ENCODE data around the gene OBSCN. TPM values are rescaled to one million over a fixed set of nuclear protein-coding genes. Genes with fewer than 3 reads are reported as not detected.

Gene OBSCN
- total RNA-seq, 2 donors from 2014 or later: 34.3 to 45.2 TPM

DNA sequence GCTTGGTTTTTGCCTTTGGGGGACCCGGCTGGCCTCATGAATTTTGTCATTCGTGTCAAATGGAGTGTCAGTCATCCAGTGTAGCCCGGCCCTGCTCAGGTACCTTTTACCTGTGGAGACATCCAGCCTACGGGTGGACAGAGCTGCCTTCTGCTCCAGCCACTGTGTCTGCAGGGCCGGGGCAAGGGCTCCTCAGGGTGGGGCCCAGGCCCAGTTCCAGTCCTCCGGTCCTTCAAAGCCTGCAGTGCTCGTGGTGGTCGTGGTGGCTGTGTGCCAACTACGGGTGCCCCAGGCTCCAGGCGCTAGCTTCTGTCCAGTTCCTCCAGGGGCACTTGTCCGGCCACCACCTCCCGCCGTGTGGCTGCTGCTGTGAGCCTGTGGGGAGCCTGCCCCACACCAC, 144.0 kb downstream of the OBSCN start:
- Histone ChIP-seq H3K9me3 (no peaks in the 10 kb centered on the region), H3K27ac (no peak overlapping the region), H3K4me1 (replicated peaks) (no peaks in the 10 kb centered on the region), H3K4me3 (no peak overlapping the region), H3K27me3 (replicated peaks; ENCODE audit: insufficient read depth) (no peaks in the 10 kb centered on the region), H3K36me3 (no peaks in the 10 kb centered on the region)
- 92% methylated on average over 7 of the region's 13 CpGs for WGBS
- no peak for TF ChIP-seq POLR2A (IDR thresholded peaks at IDR 0.05)
- TF ChIP-seq, protein P1, sequence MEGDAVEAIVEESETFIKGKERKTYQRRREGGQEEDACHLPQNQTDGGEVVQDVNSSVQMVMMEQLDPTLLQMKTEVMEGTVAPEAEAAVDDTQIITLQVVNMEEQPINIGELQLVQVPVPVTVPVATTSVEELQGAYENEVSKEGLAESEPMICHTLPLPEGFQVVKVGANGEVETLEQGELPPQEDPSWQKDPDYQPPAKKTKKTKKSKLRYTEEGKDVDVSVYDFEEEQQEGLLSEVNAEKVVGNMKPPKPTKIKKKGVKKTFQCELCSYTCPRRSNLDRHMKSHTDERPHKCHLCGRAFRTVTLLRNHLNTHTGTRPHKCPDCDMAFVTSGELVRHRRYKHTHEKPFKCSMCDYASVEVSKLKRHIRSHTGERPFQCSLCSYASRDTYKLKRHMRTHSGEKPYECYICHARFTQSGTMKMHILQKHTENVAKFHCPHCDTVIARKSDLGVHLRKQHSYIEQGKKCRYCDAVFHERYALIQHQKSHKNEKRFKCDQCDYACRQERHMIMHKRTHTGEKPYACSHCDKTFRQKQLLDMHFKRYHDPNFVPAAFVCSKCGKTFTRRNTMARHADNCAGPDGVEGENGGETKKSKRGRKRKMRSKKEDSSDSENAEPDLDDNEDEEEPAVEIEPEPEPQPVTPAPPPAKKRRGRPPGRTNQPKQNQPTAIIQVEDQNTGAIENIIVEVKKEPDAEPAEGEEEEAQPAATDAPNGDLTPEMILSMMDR (IDR thresholded peaks at IDR 0.05): no peak
- no peak for TF ChIP-seq POLR2AphosphoS5 (IDR thresholded peaks at IDR 0.05)
- intact Hi-C loops (cut with DNase I): no loop called here
- no peak for DNase-seq (ENCODE audit: low spot score)

DNA sequence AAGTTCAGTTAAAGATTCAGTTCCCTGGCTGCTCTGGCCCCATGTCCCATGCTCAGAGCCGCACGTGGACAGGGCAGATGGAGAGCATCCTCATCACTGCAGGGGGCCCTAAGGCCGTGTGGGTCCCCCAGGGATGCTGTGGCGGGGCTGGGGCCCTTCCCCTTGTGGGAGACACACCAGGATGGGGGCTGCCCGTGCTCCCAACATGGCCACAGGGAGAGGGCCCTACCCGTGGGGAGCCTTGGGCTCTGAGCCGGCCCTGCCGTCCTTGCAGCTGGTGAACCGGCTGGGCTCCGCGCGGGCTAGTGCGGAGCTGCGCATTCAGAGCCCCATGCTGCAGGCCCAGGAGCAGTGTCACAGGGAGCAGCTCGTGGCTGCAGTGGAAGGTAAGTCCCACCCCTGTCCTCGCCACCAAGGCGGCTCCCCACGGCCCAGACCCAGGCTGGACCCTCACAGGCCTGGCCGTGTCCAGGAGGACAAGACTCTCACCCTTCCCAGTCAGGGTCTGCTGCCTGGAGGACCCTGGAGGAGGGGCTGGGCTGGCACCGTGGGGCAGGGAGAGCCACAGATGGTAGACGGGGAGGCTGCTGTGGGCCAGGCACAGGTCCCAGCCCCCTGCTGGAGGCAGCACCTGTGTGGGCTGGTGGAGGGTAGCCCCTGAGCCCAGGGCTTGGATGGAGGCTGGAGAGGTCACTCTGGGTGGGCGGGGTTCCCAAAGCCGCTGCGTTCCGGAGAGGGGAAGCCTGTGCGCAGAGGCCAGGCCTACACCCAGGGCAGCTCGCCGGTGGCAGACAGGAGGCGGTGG, 145.0 kb downstream of the OBSCN start:
- intact Hi-C loops (cut with DNase I): no loop called here
- TF ChIP-seq POLR2AphosphoS5 (IDR thresholded peaks at IDR 0.05) (no peak), POLR2A (IDR thresholded peaks at IDR 0.05) (no peak)
- TF ChIP-seq, protein P1 (IDR thresholded peaks at IDR 0.05): no peak
- WGBS: 89% methylated on average over 29 of the region's 29 CpGs
- no peaks in the 10 kb centered on the region for H3K4me1 ChIP-seq (replicated peaks)
- H3K27me3 ChIP-seq (replicated peaks; ENCODE audit: insufficient read depth): no peaks in the 10 kb centered on the region
- no peak overlapping the region for H3K4me3 ChIP-seq
- no peak for DNase-seq (ENCODE audit: low spot score)
- H3K9me3 ChIP-seq: no peaks in the 10 kb centered on the region
- no peaks in the 10 kb centered on the region for H3K36me3 ChIP-seq
- H3K27ac ChIP-seq: no peak overlapping the region

DNA sequence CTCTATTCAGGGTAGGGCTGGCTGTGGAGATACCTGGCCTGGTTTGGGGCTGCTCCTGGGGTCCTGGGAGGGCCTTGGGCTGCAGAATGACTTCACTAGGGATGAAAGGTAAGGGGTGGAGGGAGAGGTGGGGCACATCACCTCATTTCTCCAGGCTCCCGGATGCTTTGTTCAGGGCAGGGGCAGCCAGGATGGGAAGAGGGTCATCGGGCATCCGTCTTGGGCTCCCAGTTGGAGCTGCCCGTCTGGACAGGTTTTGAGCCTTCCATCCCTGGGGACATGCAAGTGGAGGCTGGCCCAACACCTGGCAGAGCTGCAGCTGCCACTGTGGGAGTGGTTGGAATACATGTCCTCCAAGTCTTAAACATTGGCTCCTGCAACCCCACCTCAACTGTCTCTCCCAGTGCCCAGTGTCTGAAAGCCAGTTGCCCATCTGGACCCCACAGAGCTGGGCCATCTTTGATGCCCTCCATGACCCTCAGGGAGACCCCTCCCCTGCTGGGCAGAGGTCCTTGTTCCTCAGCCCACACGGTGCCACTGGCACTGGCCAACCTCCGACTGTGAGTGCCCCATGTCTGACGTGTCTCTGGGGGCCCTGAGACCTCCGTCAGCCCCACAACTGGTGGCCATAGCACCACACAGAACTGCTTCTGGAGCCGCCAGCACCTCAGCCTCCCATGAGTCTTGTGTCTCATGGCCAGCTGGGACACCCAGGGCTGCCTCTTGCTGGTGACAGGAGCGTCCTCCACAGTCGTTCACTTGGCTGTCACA, 145.9 kb downstream of the OBSCN start:
- intact Hi-C loops (cut with DNase I): no loop called here
- 66% methylated on average over 11 of the region's 11 CpGs for WGBS
- DNase-seq (ENCODE audit: low spot score): no peak

DNA sequence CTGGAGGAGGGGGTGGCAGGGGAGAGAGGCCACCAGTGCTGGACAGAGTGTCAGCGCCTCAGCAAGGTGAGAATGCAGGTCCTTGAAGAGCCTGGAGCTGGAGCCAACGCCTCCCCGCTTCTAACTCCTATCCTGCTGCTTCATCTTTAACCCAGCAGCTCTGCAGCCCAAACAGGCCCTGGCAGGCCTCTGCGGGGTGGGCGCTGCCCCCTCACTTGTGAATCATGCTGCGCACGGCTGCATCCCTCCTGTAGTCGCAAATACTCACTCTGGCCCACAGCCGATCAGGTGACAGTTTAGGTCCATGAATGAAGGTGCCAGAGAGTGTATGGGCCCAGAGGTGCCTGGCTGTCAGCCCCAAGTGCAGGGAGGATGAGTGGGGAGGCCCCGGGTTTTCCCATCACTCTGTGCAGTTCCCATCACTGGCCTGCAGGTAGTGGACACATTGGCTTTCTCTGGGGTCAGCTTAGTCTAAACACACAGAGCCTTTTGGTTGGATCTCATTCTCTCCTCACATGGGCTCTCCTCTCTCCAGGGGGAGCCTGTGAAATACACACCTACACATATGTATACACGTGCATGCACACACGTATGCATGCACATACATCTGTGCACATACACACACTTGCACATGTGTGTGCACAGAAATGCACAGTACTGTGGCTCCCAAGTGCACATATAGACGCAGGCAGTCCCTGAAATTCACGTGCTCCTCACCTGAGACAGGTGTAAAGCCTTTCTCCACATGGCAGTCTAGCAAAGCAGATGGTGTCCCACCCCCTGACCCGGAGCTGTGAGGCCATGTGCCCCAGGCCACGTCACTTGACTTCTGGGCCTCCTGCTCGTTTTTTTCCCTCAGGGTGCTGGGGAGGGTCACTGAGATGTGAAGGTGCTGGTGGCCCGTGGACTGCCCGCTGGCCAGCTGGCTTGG, 146.8 kb downstream of the OBSCN start:
- no peak for TF ChIP-seq POLR2AphosphoS5 (IDR thresholded peaks at IDR 0.05)
- no peak for TF ChIP-seq POLR2A (IDR thresholded peaks at IDR 0.05)
- TF ChIP-seq, protein P1 (IDR thresholded peaks at IDR 0.05): no peak
- H3K9me3 ChIP-seq: no peaks in the 10 kb centered on the region
- no peak overlapping the region for H3K27ac ChIP-seq
- intact Hi-C loops (cut with DNase I): no loop called here
- H3K4me3 ChIP-seq: no peak overlapping the region
- WGBS: 70% methylated on average over 19 of the region's 19 CpGs
- no peak for DNase-seq (ENCODE audit: low spot score)
- no peaks in the 10 kb centered on the region for H3K27me3 ChIP-seq (replicated peaks; ENCODE audit: insufficient read depth)
- H3K36me3 ChIP-seq: no peaks in the 10 kb centered on the region
- H3K4me1 ChIP-seq (replicated peaks): no peaks in the 10 kb centered on the region

More for the DNA sequence above, 145.9 kb downstream of the OBSCN start:
- Histone ChIP-seq H3K36me3 (no peaks in the 10 kb centered on the region), H3K4me1 (replicated peaks) (no peaks in the 10 kb centered on the region), H3K27me3 (replicated peaks; ENCODE audit: insufficient read depth) (no peaks in the 10 kb centered on the region), H3K27ac (no peak overlapping the region), H3K4me3 (no peak overlapping the region), H3K9me3 (no peaks in the 10 kb centered on the region)
- TF ChIP-seq POLR2AphosphoS5 (IDR thresholded peaks at IDR 0.05): no peak
- TF ChIP-seq, protein P1 (IDR thresholded peaks at IDR 0.05): no peak
- TF ChIP-seq POLR2A (IDR thresholded peaks at IDR 0.05): no peak

Measured in prostate gland (tissue), 2 donors.